C4-2B (cell line): ENCODE results near the gene NHERF1.

Experiments used
- ZFX ChIP-seq: fragments of 450-650 bp; IDR thresholded peaks from 2 replicates; pipeline ENCODE4 v1.6.1; 2017
- TF ChIP-seq, protein P1 (sequence below): fragments of 450-650 bp; conservative IDR thresholded peaks from 2 replicates; pipeline ENCODE4 v1.5.1; 2017; ENCODE audit warnings: mild to moderate bottlenecking

DNA sequence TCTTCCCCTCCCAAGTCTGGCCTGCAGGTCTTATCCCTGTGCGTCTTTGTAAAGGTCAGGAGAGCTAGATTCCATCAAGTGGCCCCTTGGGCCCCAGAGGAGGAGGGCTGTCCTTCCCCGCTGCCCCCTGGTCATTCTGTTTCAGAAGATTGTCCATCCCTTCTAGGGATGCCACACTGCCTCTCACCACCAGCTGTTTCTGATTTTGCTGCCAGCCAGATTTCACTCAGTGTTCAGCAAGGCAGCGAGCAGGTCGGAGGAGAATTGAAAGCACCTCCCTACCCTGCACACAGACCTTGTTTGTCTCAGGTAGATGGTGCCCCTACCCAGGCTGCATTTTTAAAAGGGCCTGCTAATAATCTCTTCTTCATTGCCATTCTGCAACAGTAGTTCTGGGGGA lies 49.4 kb downstream of the NHERF1 start:
- TF ChIP-seq, protein P1, sequence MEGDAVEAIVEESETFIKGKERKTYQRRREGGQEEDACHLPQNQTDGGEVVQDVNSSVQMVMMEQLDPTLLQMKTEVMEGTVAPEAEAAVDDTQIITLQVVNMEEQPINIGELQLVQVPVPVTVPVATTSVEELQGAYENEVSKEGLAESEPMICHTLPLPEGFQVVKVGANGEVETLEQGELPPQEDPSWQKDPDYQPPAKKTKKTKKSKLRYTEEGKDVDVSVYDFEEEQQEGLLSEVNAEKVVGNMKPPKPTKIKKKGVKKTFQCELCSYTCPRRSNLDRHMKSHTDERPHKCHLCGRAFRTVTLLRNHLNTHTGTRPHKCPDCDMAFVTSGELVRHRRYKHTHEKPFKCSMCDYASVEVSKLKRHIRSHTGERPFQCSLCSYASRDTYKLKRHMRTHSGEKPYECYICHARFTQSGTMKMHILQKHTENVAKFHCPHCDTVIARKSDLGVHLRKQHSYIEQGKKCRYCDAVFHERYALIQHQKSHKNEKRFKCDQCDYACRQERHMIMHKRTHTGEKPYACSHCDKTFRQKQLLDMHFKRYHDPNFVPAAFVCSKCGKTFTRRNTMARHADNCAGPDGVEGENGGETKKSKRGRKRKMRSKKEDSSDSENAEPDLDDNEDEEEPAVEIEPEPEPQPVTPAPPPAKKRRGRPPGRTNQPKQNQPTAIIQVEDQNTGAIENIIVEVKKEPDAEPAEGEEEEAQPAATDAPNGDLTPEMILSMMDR = no peak
- no peak for TF ChIP-seq ZFX
